CD4-positive, alpha-beta memory T cell (primary cell): Measurements from ENCODE around the gene SCAP. TPM values are rescaled to one million over a fixed set of nuclear protein-coding genes. Genes with fewer than 3 reads are reported as not detected.
A peak's percentile ranks its signal among the peaks of the same experiment; 100 is the strongest.

Experiments
- CTCF ChIA-PET: fragments of 350-600 bp; sonication (Branson Sonifier 250); formaldehyde crosslinking; loops from one replicate; lab custom pipeline; 2021; ENCODE audit warnings: inconsistent platforms; ENCODE audit not compliant: partially characterized antibody; lab: Charles Lee
- POLR2A ChIA-PET: fragments of 350-600 bp; sonication (Branson Sonifier 250); formaldehyde crosslinking; loops from one replicate; lab custom pipeline; 2021; ENCODE audit not compliant: partially characterized antibody; lab: Charles Lee
- DNase-seq, 5 donors: peaks; one replicate each; pipeline versions ENCODE4 v3.0.0 to v3.0.0-alpha.2; 2020 to 2022; ENCODE audit warnings: mixed read lengths in 1 of 5
- H3K27ac ChIP-seq: one replicate; pipeline ENCODE4 v1.7.0; 2013; ENCODE audit warnings: low read depth, low read length
- H3K27me3 ChIP-seq: 2 replicates; pipeline ENCODE4 v1.7.0; 2013; ENCODE audit warnings: mild to moderate bottlenecking, low read length, moderate library complexity; ENCODE audit not compliant: insufficient read depth
- H3K36me3 ChIP-seq: 2 replicates; pipeline ENCODE4 v1.7.0; 2013; ENCODE audit warnings: mild to moderate bottlenecking, low read length, moderate library complexity; ENCODE audit not compliant: insufficient read depth
- H3K4me1 ChIP-seq: 2 replicates; pipeline ENCODE4 v1.7.0; 2013; ENCODE audit warnings: mild to moderate bottlenecking, low read length, moderate library complexity; ENCODE audit not compliant: insufficient read depth
- H3K4me3 ChIP-seq, 2 donors: one replicate each; pipeline ENCODE4 v1.7.0; 2013; ENCODE audit warnings: low read length in 2 of 2, mild to moderate bottlenecking in 1 of 2
- H3K9me3 ChIP-seq, 2 donors: one replicate each; pipeline ENCODE4 v1.7.0; 2013; ENCODE audit warnings: low read length in 2 of 2, control low read depth in 1 of 2; ENCODE audit not compliant: control insufficient read depth in 1 of 2
- H3K27ac Mint-ChIP-seq, 7 donors: one replicate each; pipeline ENCODE4 v1.8.0; 2020 to 2021; ENCODE audit warnings: mixed read lengths in 7 of 7, mild to moderate bottlenecking in 6 of 7, inconsistent platforms in 3 of 7, moderate library complexity in 3 of 7
- H3K27me3 Mint-ChIP-seq, 2 donors: one replicate each; pipeline ENCODE4 v1.8.0; 2020 to 2021; ENCODE audit warnings: mixed read lengths in 2 of 2
- H3K36me3 Mint-ChIP-seq, 2 donors: one replicate each; pipeline ENCODE4 v1.8.0; 2020 to 2021; ENCODE audit warnings: mixed read lengths in 2 of 2, inconsistent platforms in 1 of 2, mild to moderate bottlenecking in 1 of 2
- H3K4me1 Mint-ChIP-seq, 4 donors: one replicate each; pipeline ENCODE4 v1.8.0; 2020 to 2021; ENCODE audit warnings: mixed read lengths in 4 of 4, mild to moderate bottlenecking in 1 of 4
- H3K4me3 Mint-ChIP-seq, 8 donors: one replicate each; pipeline ENCODE4 v1.8.0; 2020 to 2021; ENCODE audit warnings: mixed read lengths in 8 of 8, mild to moderate bottlenecking in 7 of 8, moderate library complexity in 6 of 8, inconsistent platforms in 3 of 8
- H3K9me3 Mint-ChIP-seq, 8 donors: one replicate each; pipeline ENCODE4 v1.8.0; 2020 to 2021; ENCODE audit warnings: mixed read lengths in 8 of 8, mild to moderate bottlenecking in 5 of 8, inconsistent platforms in 3 of 8, moderate library complexity in 1 of 8
- intact Hi-C: fragments of 100-400 bp; cut with micrococcal nuclease; formaldehyde crosslinking; loops from one replicate; pipeline ENCODE4 v1.15.1; 2023
- polyA plus RNA-seq, 2 donors: library from polyadenylated mRNA; unstranded; fragments of 300-500 nt; fragmentation: Illumina TruSeq; gene quantifications; one replicate each; pipeline ENCODE4 v1.2.3, GENCODE V29; 2021
- total RNA-seq, 2 experiments: library from RNA; stranded (reverse); gene quantifications; one replicate each; pipeline ENCODE4 v1.2.3, GENCODE V29; 2021

SCAP gene
- total and polyA plus RNA-seq, 4 experiments from 2014 or later, result 37.7 to 88.1 (median 71.0) TPM

DNA sequence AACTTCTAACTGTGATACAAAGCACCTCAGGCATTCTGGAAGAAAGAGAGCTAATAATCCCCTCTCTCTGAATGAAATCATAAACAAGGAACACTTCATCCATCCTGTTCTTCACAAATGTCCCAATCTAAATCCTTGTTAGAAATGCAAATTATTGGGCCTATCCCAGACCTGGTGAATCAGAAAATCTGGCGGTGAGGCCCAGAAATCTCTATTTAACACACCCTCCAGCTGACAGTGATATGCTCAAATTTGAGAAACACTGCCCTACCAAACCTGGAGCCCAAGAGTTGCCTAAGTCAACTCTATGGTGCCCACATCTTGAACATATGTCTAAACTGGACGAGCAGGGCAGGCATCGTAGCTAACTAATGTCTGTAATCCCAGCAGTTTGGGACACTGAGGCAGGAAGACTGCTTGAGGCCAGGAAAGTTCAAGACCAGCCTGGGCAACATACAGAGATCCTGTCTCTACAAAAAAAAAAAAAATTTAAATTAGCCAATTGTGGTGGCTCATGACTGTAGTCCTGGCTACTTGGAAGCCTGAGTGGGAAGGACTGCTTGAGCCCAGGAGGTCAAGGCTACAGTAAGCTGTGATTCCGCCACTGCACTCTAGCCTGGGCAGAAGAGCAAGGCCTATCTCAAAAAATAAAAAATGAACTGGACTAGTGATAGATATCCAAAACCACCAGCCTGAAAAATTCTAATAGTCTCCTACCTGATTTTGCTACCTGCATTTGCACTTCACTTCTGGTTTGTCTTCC, 23.1 kb downstream of the SCAP start:
- intact Hi-C loops, result no loop called here
- H3K4me1 Mint-ChIP-seq, result peaks cover 28 to 38% (median 33%) of the 10 kb centered on the region in 4 donors
- H3K27me3 ChIP-seq, result no peaks in the 10 kb centered on the region
- no peak for DNase-seq
- no peaks in the 10 kb centered on the region for H3K27me3 Mint-ChIP-seq
- peaks cover 0 to 2% (median 0%) of the 10 kb centered on the region in 8 donors for H3K9me3 Mint-ChIP-seq
- H3K4me3 Mint-ChIP-seq, result no peak overlapping the region
- H3K36me3 ChIP-seq, result no peaks in the 10 kb centered on the region
- H3K9me3 ChIP-seq, result no peaks in the 10 kb centered on the region
- H3K4me1 ChIP-seq, result no peaks in the 10 kb centered on the region
- ChIA-PET POLR2A (no interaction called here), CTCF (interaction anchor here (0.6 kb wide), 1 partner anchor 751 kb away, joined by 3 read pairs; no protein-coding TSS in a partner anchor)
- peaks cover 5 to 13% of the 10 kb centered on the region in 2 donors for H3K36me3 Mint-ChIP-seq
- H3K4me3 ChIP-seq, result no peak overlapping the region
- no peak overlapping the region for H3K27ac ChIP-seq
- H3K27ac Mint-ChIP-seq, result peak overlapping the region in 2 of 7 donors; percentile 13 to 17

DNA sequence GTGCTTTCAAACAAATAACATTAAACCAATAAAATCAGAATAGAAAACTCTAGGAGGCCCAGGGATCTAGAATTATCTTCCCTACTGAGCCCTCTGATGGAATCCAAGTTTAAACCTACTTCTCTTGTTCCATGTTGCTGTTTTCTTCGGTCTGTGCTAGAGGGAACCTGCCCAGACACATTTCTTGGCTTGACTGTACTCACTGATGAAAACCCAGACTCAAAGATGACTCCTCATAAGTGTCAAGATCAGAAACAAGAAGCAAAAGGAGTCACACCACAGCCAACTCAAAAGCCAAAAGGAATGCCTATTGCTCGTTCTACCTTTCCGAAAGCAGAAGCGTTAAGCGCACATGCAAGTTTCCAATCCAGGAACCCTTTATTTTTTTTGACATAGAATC, 31.6 kb downstream of the SCAP start:
- H3K27ac Mint-ChIP-seq, result peak overlapping the region in 3 of 7 donors; percentile 18 to 79 (median 54)

DNA sequence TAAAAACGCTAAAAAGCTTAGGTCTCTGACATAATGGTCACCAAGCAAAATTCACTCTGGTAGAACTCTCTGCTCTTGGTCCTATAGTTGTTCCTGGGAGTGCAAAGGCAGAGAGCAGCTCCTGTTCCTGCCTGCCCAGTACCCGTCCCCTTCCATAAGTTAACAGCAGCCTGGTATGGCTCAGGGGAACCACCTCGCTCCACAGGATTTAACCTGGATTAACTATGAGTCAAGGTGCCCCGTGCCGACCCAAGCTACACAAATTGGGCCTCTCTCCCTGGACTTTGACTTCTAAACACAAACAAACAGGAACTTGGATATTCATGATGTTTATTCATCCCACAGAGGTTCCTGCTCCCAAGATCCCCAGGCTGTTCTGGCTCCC, 32.1 kb downstream of the SCAP start:
- POLR2A ChIA-PET, result no interaction called here
- Mint-ChIP-seq H3K27me3 (no peaks in the 10 kb centered on the region), H3K36me3 (peaks cover 24 to 34% of the 10 kb centered on the region in 2 donors), H3K4me3 (no peak overlapping the region), H3K9me3 (no peaks in the 10 kb centered on the region), H3K4me1 (peaks cover 10 to 13% (median 12%) of the 10 kb centered on the region in 4 donors), H3K27ac (peak overlapping the region in 5 of 7 donors; percentile 5 to 79 (median 53))
- H3K4me3 ChIP-seq, result no peak overlapping the region
- no peak overlapping the region for H3K27ac ChIP-seq
- H3K9me3 ChIP-seq, result no peaks in the 10 kb centered on the region
- DNase-seq, result no peak
- intact Hi-C loops, result no loop called here
- H3K36me3 ChIP-seq, result peaks cover 25% of the 10 kb centered on the region
- H3K27me3 ChIP-seq, result no peaks in the 10 kb centered on the region
- H3K4me1 ChIP-seq, result no peaks in the 10 kb centered on the region
- CTCF ChIA-PET, result no interaction called here

More for the DNA sequence above, 31.6 kb downstream of the SCAP start:
- DNase-seq, result no peak
- no peaks in the 10 kb centered on the region for H3K4me1 ChIP-seq
- intact Hi-C loops, result no loop called here
- ChIA-PET CTCF (no interaction called here), POLR2A (no interaction called here)
- H3K27me3 ChIP-seq, result no peaks in the 10 kb centered on the region
- Mint-ChIP-seq H3K4me3 (no peak overlapping the region), H3K27me3 (no peaks in the 10 kb centered on the region), H3K36me3 (peaks cover 23 to 34% of the 10 kb centered on the region in 2 donors), H3K9me3 (peaks cover 0 to 2% (median 0%) of the 10 kb centered on the region in 8 donors), H3K4me1 (peaks cover 10 to 15% (median 13%) of the 10 kb centered on the region in 4 donors)
- peaks cover 25% of the 10 kb centered on the region for H3K36me3 ChIP-seq
- H3K27ac ChIP-seq, result no peak overlapping the region
- H3K4me3 ChIP-seq, result no peak overlapping the region
- no peaks in the 10 kb centered on the region for H3K9me3 ChIP-seq

DNA sequence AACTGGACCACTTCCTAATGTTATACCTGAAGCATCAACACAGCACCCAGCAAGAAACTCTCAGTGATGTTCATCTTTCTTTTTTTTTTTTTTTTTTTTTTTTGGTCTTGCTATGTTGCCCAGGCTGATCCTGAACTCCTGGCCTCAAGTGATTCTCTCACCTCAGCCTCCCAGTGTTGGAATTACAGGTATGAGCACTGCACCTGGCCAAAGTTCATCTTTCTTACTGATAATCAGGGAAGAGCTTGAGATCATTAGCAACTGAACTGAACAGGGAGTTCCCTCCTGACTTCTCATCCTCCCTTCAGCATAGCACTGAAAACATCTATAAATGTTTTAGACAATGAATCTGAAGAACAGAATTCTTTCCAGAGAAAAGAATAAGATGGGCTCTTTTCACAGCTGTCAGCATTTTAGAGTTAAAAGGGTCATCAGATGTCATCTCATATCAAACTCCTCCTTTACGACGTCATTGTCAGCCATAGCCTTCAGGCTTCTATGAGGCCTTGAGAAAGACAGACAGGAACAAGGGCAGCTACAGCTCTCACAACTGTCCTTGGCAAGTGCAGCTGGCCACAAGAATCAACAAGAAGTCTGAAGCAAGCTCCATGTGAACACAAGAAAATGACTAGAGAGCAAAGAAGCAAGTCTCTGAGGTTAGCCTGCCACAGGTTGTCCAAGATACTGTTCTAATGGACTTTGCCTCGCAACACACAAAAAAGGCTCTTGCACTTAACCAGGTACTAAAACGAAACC, 33.8 kb downstream of the SCAP start:
- Histone ChIP-seq H3K4me3 (no peak overlapping the region), H3K27ac (no peak overlapping the region), H3K4me1 (no peaks in the 10 kb centered on the region), H3K9me3 (no peaks in the 10 kb centered on the region), H3K27me3 (no peaks in the 10 kb centered on the region), H3K36me3 (peaks cover 25% of the 10 kb centered on the region)
- POLR2A ChIA-PET, result no interaction called here
- Mint-ChIP-seq H3K27ac (peak overlapping the region in 5 of 7 donors; percentile 4 to 75 (median 48)), H3K36me3 (peaks cover 28 to 38% of the 10 kb centered on the region in 2 donors), H3K4me3 (no peak overlapping the region), H3K4me1 (peaks cover 4 to 8% (median 6%) of the 10 kb centered on the region in 4 donors), H3K9me3 (no peaks in the 10 kb centered on the region), H3K27me3 (no peaks in the 10 kb centered on the region)
- CTCF ChIA-PET, result interaction anchor here (0.6 to 1.0 kb wide), 2 partner anchors 21 to 183 kb away, joined by 3 to 4 read pairs; no protein-coding TSS in a partner anchor
- no peak for DNase-seq
- intact Hi-C loops, result no loop called here

DNA sequence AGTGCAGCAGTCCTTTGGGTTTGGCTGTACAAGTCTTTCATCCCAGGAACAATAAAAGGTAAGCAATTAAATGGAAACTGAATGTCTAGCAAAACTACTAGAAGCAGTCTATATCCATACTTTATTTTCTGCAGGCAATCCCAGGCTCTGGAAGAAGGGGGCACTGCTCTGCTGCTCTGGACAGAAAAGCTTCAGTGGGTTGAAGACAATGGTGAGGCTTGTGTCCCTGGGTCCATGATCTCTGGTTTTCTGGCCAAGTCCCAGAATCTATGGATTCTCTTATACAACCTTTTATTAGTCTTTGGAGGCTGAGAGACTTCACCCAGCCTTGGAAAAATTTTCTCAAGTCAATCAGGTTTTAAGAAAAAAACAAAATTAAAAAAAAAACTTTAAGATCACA, 35.6 kb downstream of the SCAP start:
- Mint-ChIP-seq H3K4me3 (no peak overlapping the region), H3K9me3 (no peaks in the 10 kb centered on the region), H3K4me1 (peaks cover 4 to 8% (median 6%) of the 10 kb centered on the region in 4 donors), H3K36me3 (peaks cover 28 to 49% of the 10 kb centered on the region in 2 donors), H3K27ac (peak overlapping the region in 3 of 7 donors; percentile 13 to 64 (median 25)), H3K27me3 (no peaks in the 10 kb centered on the region)
- Histone ChIP-seq H3K27me3 (no peaks in the 10 kb centered on the region), H3K4me3 (no peak overlapping the region), H3K27ac (no peak overlapping the region), H3K4me1 (no peaks in the 10 kb centered on the region), H3K9me3 (no peaks in the 10 kb centered on the region), H3K36me3 (peaks cover 25% of the 10 kb centered on the region)
- CTCF ChIA-PET, result no interaction called here
- no peak for DNase-seq
- intact Hi-C loops, result no loop called here
- POLR2A ChIA-PET, result no interaction called here

DNA sequence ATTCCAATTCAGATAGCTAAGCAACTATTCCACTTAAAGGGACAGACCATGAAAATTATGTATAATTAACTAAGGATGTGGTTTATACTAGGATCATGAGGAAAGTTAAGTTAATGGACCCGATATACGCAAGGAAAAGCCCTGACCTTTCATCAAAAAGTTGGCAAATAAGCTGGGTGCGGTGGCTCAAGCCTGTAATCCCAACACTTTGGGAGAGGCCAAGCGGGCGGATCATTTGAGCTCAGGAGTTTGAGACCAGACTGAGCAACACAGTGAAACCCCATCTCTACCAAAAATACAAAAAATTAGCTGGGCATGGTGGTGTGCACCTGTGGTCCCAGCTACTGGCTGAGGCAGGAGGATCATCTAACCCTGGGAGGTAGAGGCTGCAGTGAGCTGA, 39.6 kb downstream of the SCAP start:
- intact Hi-C loops, result no loop called here
- Histone ChIP-seq H3K36me3 (peaks cover 37% of the 10 kb centered on the region), H3K9me3 (no peaks in the 10 kb centered on the region), H3K27me3 (no peaks in the 10 kb centered on the region), H3K4me1 (no peaks in the 10 kb centered on the region), H3K4me3 (no peak overlapping the region), H3K27ac (no peak overlapping the region)
- ChIA-PET POLR2A (no interaction called here), CTCF (no interaction called here)
- Mint-ChIP-seq H3K9me3 (no peaks in the 10 kb centered on the region), H3K27ac (peak overlapping the region in 1 of 7 donors; percentile 13), H3K4me3 (no peak overlapping the region), H3K27me3 (no peaks in the 10 kb centered on the region), H3K36me3 (peaks cover 39 to 63% of the 10 kb centered on the region in 2 donors), H3K4me1 (peaks cover 0 to 5% (median 0%) of the 10 kb centered on the region in 4 donors)
- DNase-seq, result no peak

DNA sequence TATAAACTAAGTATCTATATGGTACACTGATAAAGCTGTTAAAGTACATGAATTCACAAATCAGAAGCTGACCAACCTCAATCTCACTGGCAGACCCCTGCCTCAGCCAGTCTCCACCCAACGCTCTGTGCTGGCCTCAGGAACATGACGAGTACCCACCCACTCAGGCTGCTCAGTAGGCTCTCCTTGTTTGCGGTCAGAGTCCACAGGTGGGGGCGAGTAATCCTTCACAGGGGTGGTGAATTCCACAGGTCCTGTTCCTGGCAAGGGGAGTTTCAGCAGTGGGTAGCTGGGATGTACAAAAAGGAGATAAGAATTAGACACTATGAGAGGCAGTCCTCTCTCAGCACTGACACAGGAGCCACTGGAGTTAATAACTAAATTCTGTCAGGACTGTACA, 40.9 kb downstream of the SCAP start:
- H3K4me1 Mint-ChIP-seq, result peaks cover 0 to 10% (median 2%) of the 10 kb centered on the region in 4 donors
- H3K4me3 Mint-ChIP-seq, result no peak overlapping the region
- no peaks in the 10 kb centered on the region for H3K27me3 ChIP-seq
- H3K4me3 ChIP-seq, result no peak overlapping the region
- POLR2A ChIA-PET, result no interaction called here
- H3K36me3 Mint-ChIP-seq, result peaks cover 44 to 67% of the 10 kb centered on the region in 2 donors
- H3K36me3 ChIP-seq, result peaks cover 41% of the 10 kb centered on the region
- no peak for DNase-seq
- H3K27ac Mint-ChIP-seq, result peak overlapping the region in 1 of 7 donors; percentile 42
- no peaks in the 10 kb centered on the region for H3K9me3 Mint-ChIP-seq
- no peak overlapping the region for H3K27ac ChIP-seq
- no peaks in the 10 kb centered on the region for H3K4me1 ChIP-seq
- intact Hi-C loops, result no loop called here
- H3K27me3 Mint-ChIP-seq, result no peaks in the 10 kb centered on the region
- CTCF ChIA-PET, result interaction anchor here (0.8 kb wide), 1 partner anchor 41 kb away, joined by 3 read pairs; the partner anchor contains the start of gene SCAP
- no peaks in the 10 kb centered on the region for H3K9me3 ChIP-seq
